HepG2 (cell line): ENCODE results near the gene FRK. TPM values are rescaled to one million over a fixed set of nuclear protein-coding genes. Genes with fewer than 3 reads are reported as not detected.

Source experiments
- KAT8 ChIP-seq: IDR thresholded peaks from 2 replicates; pipeline ENCODE4 v1.6.1; 2016; ENCODE audit warnings: missing genetic modification reagents, missing compliant biosample characterization
- NKX3-1 ChIP-seq: sonication (generic); formaldehyde crosslinking; IDR thresholded peaks from 2 replicates; pipeline ENCODE4 v1.5.0; 2020; ENCODE audit warnings: missing genetic modification reagents
- ONECUT2 ChIP-seq: sonication (generic); formaldehyde crosslinking; IDR thresholded peaks from 2 replicates; pipeline ENCODE4 v1.4.0; 2020; ENCODE audit warnings: missing genetic modification reagents
- RELA ChIP-seq: sonication (generic); formaldehyde crosslinking; IDR thresholded peaks from 2 replicates; pipeline ENCODE4 v1.4.0; 2020; ENCODE audit warnings: missing genetic modification reagents
- ZNF333 ChIP-seq: sonication (generic); formaldehyde crosslinking; IDR thresholded peaks from 2 replicates; pipeline ENCODE4 v1.4.0; 2020; ENCODE audit warnings: mild to moderate bottlenecking, missing genetic modification reagents, borderline replicate concordance
- polyA plus RNA-seq, 8 experiments: library from polyadenylated mRNA; depleted of rRNA in 3 of 8; stranded (reverse) in 7 of 8; unstranded in 1 of 8; fragments of >200 nt; fragmentation: Illumina TruSeq in 4 of 8; extraction: Trizol in 4 of 8; gene quantifications; 2 replicates each; pipeline versions ENCODE4 v1.2.1 to v1.2.3, GENCODE V29; 2011 to 2016; ENCODE audit warnings: low read depth in 4 of 8, missing spikeins in 1 of 8, mixed read lengths in 1 of 8; ENCODE audit not compliant: insufficient read depth in 1 of 8
- total RNA-seq, 5 experiments: library from RNA; depleted of rRNA; stranded (reverse); fragments of >200 nt; fragmentation: Illumina TruSeq; extraction: Trizol; gene quantifications; 2 replicates each; pipeline ENCODE4 v1.2.3, GENCODE V29; 2016; ENCODE audit warnings: low read depth in 1 of 5
- TF ChIP-seq, protein P1 (sequence below): sonication (generic); formaldehyde crosslinking; IDR thresholded peaks from 2 replicates; pipeline ENCODE4 v1.5.0; 2020; ENCODE audit warnings: mild to moderate bottlenecking, missing genetic modification reagents, borderline replicate concordance
- TF ChIP-seq, protein P2 (sequence below): sonication (generic); formaldehyde crosslinking; IDR thresholded peaks from 2 replicates; pipeline ENCODE4 v1.4.0; 2020; ENCODE audit warnings: mild to moderate bottlenecking, missing genetic modification reagents
- TF ChIP-seq, protein P3 (sequence below): sonication (generic); formaldehyde crosslinking; IDR thresholded peaks from 2 replicates; pipeline ENCODE4 v1.8.0; 2022; ENCODE audit warnings: mild to moderate bottlenecking, missing genetic modification reagents, borderline replicate concordance
- TF ChIP-seq, protein P4 (sequence below): sonication (generic); formaldehyde crosslinking; IDR thresholded peaks from 2 replicates; pipeline ENCODE4 v1.4.0; 2020; ENCODE audit warnings: mild to moderate bottlenecking, missing genetic modification reagents
- TF ChIP-seq, protein P5 (sequence below): sonication (generic); formaldehyde crosslinking; IDR thresholded peaks from 2 replicates; pipeline ENCODE4 v1.4.0; 2020; ENCODE audit warnings: missing genetic modification reagents

The FRK gene
- total and polyA plus RNA-seq, 2 of the 13 experiments (the other 11 are each of a cell fraction or from before 2014, with no cell fraction given): 1.3 to 2.9 TPM

DNA sequence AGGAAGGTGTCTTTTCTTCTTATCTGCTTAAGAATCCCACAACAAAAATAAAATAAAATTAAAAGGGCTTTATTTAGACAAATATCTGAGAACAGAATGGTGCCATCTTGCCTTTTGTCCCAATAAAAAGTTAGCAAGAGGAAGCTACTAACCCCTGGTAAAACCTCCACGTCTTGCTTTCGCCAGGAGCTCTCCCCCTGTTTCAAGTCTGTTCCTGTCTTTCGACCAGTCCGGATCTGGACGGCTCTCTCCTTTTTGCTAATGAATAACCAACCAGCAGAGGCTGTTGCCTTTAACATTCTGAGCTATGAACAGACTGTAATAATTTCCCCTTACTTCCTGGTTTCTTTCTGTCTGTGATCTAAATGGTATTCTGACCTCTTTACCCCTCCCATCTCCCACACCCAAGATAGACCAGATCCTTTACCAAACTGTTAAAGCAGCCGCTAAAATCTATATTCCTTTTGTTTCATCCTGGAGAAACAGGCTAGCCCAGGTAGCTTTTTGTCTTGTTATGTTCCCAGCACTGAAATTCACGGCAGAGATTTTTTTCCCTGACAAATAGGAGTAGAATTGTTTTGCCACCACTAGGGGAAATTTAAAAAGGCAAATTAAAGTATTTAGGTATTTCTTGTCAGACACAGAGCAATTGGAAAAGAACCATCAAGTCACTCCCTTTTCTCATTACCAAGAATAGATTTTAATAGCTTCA is at the start of gene FRK (continued):
- no peak for TF ChIP-seq ZNF333
- TF ChIP-seq, protein P1, sequence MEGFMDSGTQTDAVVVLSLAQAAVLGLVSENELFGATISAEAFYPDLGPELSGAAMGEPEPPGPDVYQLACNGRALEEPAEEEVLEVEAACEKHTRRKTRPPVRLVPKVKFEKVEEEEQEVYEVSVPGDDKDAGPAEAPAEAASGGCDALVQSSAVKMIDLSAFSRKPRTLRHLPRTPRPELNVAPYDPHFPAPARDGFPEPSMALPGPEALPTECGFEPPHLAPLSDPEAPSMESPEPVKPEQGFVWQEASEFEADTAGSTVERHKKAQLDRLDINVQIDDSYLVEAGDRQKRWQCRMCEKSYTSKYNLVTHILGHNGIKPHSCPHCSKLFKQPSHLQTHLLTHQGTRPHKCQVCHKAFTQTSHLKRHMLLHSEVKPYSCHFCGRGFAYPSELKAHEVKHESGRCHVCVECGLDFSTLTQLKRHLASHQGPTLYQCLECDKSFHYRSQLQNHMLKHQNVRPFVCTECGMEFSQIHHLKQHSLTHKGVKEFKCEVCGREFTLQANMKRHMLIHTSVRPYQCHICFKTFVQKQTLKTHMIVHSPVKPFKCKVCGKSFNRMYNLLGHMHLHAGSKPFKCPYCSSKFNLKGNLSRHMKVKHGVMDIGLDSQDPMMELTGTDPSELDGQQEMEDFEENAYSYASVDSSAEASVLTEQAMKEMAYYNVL (CRISPR knock-in tag): peak; percentile 69; the same call in 1 of the 2 replicates
- TF ChIP-seq NKX3-1: no peak
- TF ChIP-seq, protein P2, sequence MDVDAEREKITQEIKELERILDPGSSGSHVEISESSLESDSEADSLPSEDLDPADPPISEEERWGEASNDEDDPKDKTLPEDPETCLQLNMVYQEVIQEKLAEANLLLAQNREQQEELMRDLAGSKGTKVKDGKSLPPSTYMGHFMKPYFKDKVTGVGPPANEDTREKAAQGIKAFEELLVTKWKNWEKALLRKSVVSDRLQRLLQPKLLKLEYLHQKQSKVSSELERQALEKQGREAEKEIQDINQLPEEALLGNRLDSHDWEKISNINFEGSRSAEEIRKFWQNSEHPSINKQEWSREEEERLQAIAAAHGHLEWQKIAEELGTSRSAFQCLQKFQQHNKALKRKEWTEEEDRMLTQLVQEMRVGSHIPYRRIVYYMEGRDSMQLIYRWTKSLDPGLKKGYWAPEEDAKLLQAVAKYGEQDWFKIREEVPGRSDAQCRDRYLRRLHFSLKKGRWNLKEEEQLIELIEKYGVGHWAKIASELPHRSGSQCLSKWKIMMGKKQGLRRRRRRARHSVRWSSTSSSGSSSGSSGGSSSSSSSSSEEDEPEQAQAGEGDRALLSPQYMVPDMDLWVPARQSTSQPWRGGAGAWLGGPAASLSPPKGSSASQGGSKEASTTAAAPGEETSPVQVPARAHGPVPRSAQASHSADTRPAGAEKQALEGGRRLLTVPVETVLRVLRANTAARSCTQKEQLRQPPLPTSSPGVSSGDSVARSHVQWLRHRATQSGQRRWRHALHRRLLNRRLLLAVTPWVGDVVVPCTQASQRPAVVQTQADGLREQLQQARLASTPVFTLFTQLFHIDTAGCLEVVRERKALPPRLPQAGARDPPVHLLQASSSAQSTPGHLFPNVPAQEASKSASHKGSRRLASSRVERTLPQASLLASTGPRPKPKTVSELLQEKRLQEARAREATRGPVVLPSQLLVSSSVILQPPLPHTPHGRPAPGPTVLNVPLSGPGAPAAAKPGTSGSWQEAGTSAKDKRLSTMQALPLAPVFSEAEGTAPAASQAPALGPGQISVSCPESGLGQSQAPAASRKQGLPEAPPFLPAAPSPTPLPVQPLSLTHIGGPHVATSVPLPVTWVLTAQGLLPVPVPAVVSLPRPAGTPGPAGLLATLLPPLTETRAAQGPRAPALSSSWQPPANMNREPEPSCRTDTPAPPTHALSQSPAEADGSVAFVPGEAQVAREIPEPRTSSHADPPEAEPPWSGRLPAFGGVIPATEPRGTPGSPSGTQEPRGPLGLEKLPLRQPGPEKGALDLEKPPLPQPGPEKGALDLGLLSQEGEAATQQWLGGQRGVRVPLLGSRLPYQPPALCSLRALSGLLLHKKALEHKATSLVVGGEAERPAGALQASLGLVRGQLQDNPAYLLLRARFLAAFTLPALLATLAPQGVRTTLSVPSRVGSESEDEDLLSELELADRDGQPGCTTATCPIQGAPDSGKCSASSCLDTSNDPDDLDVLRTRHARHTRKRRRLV: no peak
- TF ChIP-seq, protein P3, sequence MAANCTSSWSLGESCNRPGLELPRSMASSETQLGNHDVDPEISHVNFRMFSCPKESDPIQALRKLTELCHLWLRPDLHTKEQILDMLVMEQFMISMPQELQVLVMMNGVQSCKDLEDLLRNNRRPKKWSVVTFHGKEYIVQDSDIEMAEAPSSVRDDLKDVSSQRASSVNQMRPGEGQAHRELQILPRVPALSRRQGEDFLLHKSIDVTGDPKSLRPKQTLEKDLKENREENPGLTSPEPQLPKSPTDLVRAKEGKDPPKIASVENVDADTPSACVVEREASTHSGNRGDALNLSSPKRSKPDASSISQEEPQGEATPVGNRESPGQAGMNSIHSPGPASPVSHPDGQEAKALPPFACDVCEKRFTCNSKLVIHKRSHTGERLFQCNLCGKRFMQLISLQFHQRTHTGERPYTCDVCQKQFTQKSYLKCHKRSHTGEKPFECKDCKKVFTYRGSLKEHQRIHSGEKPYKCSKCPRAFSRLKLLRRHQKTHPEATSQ (CRISPR knock-in tag): no peak
- TF ChIP-seq, protein P4, sequence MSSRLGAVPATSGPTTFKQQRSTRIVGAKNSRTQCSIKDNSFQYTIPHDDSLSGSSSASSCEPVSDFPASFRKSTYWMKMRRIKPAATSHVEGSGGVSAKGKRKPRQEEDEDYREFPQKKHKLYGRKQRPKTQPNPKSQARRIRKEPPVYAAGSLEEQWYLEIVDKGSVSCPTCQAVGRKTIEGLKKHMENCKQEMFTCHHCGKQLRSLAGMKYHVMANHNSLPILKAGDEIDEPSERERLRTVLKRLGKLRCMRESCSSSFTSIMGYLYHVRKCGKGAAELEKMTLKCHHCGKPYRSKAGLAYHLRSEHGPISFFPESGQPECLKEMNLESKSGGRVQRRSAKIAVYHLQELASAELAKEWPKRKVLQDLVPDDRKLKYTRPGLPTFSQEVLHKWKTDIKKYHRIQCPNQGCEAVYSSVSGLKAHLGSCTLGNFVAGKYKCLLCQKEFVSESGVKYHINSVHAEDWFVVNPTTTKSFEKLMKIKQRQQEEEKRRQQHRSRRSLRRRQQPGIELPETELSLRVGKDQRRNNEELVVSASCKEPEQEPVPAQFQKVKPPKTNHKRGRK (CRISPR knock-in tag): no peak
- TF ChIP-seq KAT8: peak; percentile 84
- no peak for TF ChIP-seq RELA (CRISPR knock-in tag)
- TF ChIP-seq, protein P5, sequence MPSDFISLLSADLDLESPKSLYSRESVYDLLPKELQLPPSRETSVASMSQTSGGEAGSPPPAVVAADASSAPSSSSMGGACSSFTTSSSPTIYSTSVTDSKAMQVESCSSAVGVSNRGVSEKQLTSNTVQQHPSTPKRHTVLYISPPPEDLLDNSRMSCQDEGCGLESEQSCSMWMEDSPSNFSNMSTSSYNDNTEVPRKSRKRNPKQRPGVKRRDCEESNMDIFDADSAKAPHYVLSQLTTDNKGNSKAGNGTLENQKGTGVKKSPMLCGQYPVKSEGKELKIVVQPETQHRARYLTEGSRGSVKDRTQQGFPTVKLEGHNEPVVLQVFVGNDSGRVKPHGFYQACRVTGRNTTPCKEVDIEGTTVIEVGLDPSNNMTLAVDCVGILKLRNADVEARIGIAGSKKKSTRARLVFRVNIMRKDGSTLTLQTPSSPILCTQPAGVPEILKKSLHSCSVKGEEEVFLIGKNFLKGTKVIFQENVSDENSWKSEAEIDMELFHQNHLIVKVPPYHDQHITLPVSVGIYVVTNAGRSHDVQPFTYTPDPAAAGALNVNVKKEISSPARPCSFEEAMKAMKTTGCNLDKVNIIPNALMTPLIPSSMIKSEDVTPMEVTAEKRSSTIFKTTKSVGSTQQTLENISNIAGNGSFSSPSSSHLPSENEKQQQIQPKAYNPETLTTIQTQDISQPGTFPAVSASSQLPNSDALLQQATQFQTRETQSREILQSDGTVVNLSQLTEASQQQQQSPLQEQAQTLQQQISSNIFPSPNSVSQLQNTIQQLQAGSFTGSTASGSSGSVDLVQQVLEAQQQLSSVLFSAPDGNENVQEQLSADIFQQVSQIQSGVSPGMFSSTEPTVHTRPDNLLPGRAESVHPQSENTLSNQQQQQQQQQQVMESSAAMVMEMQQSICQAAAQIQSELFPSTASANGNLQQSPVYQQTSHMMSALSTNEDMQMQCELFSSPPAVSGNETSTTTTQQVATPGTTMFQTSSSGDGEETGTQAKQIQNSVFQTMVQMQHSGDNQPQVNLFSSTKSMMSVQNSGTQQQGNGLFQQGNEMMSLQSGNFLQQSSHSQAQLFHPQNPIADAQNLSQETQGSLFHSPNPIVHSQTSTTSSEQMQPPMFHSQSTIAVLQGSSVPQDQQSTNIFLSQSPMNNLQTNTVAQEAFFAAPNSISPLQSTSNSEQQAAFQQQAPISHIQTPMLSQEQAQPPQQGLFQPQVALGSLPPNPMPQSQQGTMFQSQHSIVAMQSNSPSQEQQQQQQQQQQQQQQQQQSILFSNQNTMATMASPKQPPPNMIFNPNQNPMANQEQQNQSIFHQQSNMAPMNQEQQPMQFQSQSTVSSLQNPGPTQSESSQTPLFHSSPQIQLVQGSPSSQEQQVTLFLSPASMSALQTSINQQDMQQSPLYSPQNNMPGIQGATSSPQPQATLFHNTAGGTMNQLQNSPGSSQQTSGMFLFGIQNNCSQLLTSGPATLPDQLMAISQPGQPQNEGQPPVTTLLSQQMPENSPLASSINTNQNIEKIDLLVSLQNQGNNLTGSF: no peak
- TF ChIP-seq ONECUT2: no peak
